ENCODE results near the gene CTNNBL1.

Gene CTNNBL1

GRCh38 chr20:37686762-37687477 lies 6.9 kb upstream of the CTNNBL1 start:
- no peak overlapping the region for H3K4me3 ChIP-seq (ENCODE audit: low read depth, low read length)
- DNase-seq (ENCODE audit: low read depth), result no peak
- TF ChIP-seq POLR2A (IDR thresholded peaks at IDR 0.05; ENCODE audit: extremely low read depth, insufficient read length) (no peak), CTCF (IDR thresholded peaks at IDR 0.05; ENCODE audit: low read depth, low read length) (no peak), MYC (IDR thresholded peaks at IDR 0.05; ENCODE audit: low read depth, low read length) (no peak)
- TF ChIP-seq, protein P1, sequence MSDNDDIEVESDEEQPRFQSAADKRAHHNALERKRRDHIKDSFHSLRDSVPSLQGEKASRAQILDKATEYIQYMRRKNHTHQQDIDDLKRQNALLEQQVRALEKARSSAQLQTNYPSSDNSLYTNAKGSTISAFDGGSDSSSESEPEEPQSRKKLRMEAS (IDR thresholded peaks at IDR 0.05; ENCODE audit: low read depth, low read length), result no peak

DNA sequence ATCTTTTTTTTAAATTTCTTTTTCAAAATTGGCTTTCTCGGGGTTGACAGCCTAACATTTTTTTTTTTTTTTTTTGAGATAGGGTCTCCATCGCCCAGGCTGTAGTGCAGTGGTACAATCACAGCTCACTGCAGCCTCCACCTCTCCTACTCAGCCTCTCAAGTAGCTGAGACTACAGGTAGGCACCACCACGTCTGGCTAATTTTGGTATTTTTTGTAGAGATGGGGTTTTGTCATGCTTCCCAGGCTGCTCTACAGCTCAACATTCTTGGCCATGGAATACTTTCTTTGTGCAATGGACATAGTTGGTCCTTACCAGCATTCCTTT lies 6.4 kb upstream of the CTNNBL1 start:
- no peak overlapping the region for H3K4me3 ChIP-seq (ENCODE audit: low read depth, low read length)
- DNase-seq (ENCODE audit: low read depth), result no peak
- TF ChIP-seq, protein P1 (IDR thresholded peaks at IDR 0.05; ENCODE audit: low read depth, low read length), result no peak
- TF ChIP-seq POLR2A (IDR thresholded peaks at IDR 0.05; ENCODE audit: extremely low read depth, insufficient read length), result no peak

- TF ChIP-seq MYC (IDR thresholded peaks at IDR 0.05; ENCODE audit: low read depth, low read length), result no peak
- no peak for TF ChIP-seq CTCF (IDR thresholded peaks at IDR 0.05; ENCODE audit: low read depth, low read length)
- TF ChIP-seq, protein P1 (IDR thresholded peaks at IDR 0.05; ENCODE audit: low read depth, low read length), result no peak
- TF ChIP-seq POLR2A (IDR thresholded peaks at IDR 0.05; ENCODE audit: extremely low read depth, insufficient read length), result no peak
- DNase-seq (ENCODE audit: low read depth), result no peak
- no peak overlapping the region for H3K4me3 ChIP-seq (ENCODE audit: low read depth, low read length)
Measured at GRCh38 chr20:37688093-37688492, 5.7 kb upstream of the CTNNBL1 start.

DNA sequence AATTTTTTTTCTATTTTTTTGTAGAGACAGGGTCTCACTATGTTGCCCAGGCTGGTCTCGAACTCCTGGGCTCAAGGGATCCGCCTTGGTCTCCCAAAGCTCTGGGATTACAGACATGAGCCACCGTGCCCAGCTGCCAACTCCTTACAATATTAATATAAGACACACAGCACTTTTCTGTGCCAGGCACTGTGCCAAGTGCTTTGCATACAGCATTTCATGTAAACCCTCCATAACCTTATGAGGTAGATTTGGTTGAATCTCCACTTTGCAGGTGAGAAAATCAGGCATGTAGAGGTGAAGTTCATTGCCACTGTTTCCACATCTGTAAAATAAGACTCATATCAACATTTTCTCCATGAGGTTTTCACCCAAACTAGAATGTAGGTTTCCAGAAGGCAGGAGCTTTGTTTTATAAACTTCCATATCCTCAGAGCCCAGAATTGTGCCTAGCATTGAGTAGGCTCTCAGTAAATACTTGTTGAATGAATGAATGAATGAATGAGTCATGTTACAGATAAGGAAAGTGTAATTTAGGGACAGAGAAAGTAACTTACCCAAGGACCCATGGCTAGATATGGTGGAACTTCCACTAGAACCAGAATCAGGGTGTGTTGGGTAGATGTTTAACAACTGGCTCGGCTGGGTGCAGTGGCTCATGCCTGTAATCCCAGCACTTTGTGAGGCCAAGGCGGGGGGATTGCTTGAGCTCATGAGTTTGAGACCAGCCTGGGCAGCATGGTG lies 3.0 kb upstream of the CTNNBL1 start:
- no peak for DNase-seq (ENCODE audit: low read depth)
- TF ChIP-seq POLR2A (IDR thresholded peaks at IDR 0.05; ENCODE audit: extremely low read depth, insufficient read length) (no peak), MYC (IDR thresholded peaks at IDR 0.05; ENCODE audit: low read depth, low read length) (no peak), CTCF (IDR thresholded peaks at IDR 0.05; ENCODE audit: low read depth, low read length) (no peak)
- TF ChIP-seq, protein P1 (IDR thresholded peaks at IDR 0.05; ENCODE audit: low read depth, low read length), result no peak
- no peak overlapping the region for H3K4me3 ChIP-seq (ENCODE audit: low read depth, low read length)

DNA sequence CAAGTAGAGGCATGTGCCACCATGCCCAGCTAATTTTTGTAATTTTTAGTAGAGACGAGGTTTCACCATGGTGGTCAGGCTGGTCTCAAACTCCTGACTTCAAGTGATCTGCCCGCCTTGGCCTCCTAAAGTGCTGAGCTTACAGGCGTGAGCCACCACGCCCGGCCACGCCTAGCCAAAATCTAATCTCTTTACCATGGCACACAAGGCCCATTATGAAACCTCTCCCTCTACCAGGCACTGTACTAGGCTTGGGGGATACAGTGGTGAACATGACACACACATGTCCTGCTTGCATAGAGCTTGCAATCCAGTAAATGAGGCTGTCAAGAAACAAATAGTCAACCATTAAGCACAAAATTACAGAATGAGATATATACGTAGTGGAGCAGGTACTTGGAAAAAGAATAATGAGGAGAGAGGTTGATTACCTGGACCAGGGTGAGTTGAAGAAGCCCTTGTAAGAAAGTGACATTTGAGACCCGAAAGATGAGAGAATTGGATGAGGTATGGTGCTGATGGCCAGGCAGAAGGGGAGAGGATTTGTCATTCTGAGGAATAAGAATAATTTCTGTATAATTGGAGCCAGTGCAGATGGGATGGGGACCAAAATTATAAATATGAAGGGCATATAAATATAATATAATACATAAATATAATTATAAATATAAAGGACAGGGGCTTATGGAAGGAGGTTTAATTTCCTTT lies 1.2 kb upstream of the CTNNBL1 start:
- no peak for TF ChIP-seq POLR2A (IDR thresholded peaks at IDR 0.05; ENCODE audit: extremely low read depth, insufficient read length)
- TF ChIP-seq, protein P1 (IDR thresholded peaks at IDR 0.05; ENCODE audit: low read depth, low read length), result no peak
- H3K4me3 ChIP-seq (ENCODE audit: low read depth, low read length), result no peak overlapping the region
- no peak for DNase-seq (ENCODE audit: low read depth)

DNA sequence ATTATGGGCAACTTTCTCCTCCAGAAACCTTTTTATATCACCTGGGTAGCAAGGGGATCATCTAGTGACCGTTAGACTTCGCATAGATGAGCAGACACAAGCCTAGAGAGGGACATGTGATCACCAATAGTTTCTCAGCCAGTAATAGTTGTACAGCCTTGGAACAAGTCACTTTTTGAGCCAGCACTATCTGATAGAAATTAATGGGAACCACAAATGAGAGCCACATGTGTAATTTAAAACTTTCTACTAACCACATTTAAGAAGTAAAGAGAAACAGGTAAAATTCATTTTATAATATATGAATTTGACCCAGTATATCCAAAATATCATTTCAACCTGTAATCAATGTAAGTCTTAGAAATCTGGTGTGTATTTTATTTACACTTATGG lies 592 bp upstream of the CTNNBL1 start:
- TF ChIP-seq, protein P1 (IDR thresholded peaks at IDR 0.05; ENCODE audit: low read depth, low read length), result no peak
- TF ChIP-seq CTCF (IDR thresholded peaks at IDR 0.05; ENCODE audit: low read depth, low read length), result no peak
- no peak for TF ChIP-seq POLR2A (IDR thresholded peaks at IDR 0.05; ENCODE audit: extremely low read depth, insufficient read length)
- no peak; the same call in 1 of the 2 replicates for TF ChIP-seq MYC (IDR thresholded peaks at IDR 0.05; ENCODE audit: low read depth, low read length)
- peak overlapping the region; percentile 56 for H3K4me3 ChIP-seq (ENCODE audit: low read depth, low read length)
- DNase-seq (ENCODE audit: low read depth), result no peak

All from NB4 (cell line).